HG02943 (cell line): ENCODE measurements around the gene STXBP6.
"Not testable (repeated sequence)": the region's sequence is repeated elsewhere in the genome, so short reads cannot be mapped to it uniquely, and the experiment has no call there.

Experiments
- ATAC-seq: cut with Tn5 transposase; IDR thresholded peaks from one replicate; pipeline ENCODE4 v1.9.1; 2021; ENCODE audit warnings: mild to moderate bottlenecking, low read depth, moderate library complexity; ENCODE audit not compliant: unreplicated experiment

The STXBP6 gene

GRCh38 chr14:24843494-24843893, 206.5 kb downstream of the STXBP6 start:
- ATAC-seq: peak; percentile 95

DNA sequence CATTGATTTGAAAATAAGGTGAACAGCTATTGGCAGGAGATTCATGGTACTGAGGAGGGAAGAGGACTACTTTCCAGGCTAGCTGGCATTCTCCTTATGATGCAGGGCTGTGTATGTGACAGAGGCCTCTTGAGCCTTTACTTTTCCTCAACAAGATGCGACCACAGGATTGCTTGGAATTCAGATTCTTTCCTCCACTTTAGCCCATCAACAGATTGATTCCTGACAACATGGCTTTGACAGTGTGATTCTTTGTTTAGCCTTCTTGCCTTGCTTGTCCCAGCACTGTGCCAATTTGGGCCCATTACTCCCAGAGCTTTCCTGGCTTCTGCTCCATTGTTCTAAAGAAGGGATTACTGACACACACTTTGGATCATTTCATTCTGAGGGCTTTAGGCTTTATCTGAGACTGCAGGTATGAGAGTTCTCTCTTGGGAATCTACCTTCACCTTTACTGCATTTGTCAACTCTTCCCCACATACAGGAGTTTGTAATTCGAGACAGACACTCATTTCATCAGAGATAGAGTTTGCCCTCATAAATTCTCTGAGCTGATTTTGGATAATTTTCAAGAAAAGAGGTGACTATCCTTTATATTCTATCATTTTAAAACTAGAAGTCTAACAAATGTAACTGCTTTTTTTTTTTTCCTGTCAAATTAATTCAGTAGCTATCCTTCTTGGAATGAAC, 209.6 kb downstream of the STXBP6 start:
- no peak for ATAC-seq

DNA sequence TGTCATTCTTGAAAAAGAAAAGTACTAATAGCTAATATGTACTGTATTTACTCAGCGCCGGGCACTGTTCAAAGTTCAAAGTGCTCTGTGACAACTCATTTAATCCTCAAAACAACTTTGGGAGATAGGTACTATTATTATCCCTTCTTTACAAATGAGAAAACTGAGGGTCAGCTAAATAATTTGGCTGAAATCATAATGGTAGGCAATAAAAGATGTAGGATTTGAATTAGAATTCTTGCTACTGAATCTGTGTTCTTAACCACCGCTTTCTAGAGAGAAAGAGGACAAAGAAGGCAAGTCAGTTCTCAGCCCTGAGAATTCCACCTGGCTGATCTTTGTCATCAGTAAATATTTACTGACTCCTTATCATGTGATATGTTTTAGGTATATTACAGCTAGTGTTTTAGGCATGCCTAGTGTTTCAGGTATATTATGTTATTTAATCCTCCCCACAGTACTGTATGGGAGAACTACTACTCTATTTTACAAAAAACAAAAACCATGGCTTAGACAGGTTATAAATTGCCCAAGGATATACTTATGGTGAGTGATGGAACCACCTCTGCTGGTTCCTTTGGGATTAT, 210.2 kb downstream of the STXBP6 start:
- ATAC-seq: no peak

GRCh38 chr14:24838945-24839616, 210.9 kb downstream of the STXBP6 start:
- ATAC-seq: no peak

DNA sequence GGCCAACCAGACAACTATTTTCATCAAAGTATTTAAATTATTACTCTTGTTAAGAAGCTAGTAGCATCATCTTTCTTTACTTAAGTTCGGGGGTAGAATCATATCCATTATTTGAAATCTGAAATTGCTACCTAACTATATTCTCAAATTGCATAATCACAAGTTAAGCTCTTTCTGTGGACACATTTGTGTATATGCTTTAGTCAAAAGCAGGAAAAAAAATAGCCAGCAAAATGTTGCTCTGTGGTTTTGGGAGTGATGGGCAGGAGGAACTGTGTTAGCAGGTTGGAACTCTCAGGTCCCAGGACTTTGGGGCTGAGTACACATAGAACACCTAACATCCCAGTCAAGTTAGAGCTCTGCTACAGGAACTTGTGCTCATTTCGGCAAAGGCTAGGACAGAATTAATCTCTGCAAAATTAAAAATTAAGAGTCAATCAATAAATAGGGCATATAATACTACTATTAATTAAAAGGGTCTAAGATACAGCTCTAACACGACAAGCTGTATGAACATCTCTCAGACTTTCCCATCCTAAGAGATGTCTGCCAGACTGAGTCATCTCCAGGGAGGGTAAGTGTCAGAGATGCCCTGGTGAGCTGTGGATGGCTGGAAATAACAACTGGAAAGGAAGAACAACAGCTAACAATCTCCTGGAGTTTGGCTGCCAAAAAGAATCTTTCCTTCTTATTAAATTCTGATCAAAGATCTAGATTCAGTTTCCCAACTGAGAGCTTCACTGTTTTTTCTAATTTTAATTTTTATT, 212.5 kb downstream of the STXBP6 start:
- ATAC-seq: no peak

DNA sequence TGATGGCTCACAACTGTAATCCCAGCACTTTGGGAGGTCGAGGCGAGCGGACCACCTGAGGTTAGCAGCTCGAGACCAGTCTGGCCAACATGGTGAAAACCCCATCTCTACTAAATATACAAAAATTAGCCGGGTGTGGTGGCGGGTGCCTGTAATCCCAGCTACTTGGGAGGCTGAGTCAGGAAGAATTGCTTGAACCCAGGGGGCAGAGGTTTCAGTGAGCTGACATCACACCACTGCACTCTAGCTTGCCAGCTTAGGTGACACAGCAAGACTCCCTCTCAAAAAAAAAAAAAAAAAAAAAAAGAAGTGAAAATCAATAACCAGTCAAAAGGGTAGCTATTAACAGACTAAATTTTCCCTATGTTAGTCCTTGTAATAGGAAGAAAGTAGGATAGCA, 213.6 kb downstream of the STXBP6 start:
- ATAC-seq: not testable (repeated sequence)

DNA sequence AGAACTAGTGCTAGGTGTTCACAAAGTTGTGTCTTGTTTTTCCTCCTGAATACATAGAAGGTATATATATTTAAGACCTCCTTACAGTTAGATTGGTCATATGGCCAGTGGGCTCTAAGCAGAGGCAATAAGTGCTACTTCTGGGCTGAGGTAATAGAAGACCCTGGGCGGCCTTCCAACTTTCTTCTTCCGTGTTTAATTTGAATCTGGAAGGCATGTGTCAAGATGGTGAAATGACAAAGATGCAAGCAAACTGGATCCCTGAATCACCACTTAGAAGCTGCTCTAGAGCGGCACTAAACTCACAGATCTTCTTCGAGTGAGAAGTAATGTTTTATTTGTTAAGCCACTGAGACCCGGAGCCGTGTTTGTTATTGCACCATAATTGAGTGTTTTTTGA, 215.0 kb downstream of the STXBP6 start:
- no peak for ATAC-seq

DNA sequence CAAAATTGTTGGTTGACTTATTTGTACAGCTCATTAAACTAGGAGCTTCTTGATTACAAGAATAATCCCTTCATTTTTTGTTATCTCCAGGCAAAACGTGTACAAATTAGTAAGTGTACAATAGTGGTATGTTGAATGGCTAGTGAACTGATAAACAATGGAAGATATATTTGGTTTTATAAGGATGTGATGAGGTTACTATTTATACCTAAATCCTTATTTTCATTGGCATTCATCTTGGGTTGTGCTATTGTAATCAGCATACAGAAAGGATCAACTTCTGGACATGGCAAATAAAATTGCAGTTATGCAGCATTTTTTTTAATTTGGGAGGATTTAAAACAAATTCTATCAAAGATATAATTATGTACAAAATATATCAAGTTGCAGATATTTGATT, 216.6 kb downstream of the STXBP6 start:
- ATAC-seq: no peak

DNA sequence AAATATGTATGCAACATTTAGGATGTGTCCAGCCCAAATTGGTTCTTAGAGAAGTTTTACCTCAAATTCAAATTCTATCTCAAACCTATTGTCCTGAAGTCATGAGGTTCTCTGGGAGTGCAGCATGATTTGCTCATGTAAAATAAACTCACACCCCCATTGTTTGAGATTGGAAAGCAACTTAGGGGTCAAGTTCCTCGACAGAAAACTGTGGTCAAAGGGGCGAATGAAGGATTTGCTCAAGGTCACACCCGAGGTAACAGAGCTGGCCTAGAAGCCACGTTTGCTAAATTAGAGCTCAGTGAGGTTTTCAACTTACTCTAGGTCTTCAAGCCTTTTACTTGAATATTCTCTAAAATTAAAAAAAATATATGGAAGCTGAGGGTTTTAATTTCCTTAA, 218.3 kb downstream of the STXBP6 start:
- ATAC-seq: no peak

DNA sequence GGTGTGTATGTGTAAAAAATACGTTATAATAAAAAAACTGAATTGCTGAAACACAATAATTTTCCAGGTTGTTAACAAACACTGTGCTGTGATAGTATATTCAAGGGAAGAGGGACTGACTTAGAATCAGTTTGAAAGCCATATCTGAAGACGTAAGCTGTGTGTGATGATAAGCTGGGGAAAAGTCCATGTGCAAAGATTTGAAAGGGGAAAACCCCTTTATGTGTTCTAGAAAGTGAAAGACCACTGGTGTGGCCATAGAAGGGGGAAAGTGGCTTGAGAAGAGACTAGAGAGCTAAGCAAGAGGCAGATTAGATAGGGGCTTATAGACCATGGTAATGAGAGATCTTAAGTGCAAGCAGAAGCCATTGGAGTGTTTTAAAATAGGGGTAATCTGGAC, 220.1 kb downstream of the STXBP6 start:
- ATAC-seq: no peak

- ATAC-seq: no peak
Observed at GRCh38 chr14:24828486-24828885, 221.5 kb downstream of the STXBP6 start.

DNA sequence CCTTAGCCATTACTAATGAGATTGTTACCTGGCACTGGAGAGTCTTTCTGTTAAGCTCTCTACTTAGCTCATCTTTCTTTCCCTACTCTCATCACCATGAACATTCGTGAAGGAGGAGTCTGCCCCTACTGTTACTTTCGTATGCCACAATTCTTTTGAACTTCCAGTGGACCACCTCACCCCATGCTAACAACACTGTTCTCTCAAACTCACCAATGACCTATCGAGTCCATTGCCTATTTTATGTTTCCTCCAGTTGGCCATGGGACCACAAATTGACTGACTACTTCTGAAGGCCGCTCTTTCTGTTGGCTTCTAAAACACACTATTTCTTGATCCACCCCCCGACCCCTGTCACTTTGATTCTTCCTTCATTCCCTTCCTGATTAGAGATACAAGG, 223.6 kb downstream of the STXBP6 start:
- ATAC-seq: no peak

DNA sequence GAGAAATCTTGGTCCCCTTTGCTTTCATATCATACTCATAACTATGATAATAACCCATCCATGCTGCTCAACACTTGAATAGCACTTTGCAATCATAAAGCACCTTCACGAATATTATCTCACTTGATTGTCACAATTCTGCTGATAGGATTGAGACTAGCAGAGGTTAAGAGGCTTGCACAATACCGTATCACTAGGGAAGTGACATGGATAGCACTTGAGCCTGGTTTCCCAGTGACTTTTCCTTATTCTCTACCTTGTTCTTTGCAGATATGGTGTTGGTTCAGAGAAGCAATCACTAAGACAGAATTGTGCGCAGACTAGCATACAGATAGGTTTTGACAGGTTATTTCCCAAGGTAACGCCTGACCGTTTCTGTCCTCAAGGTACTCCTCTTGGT, 229.3 kb downstream of the STXBP6 start:
- no peak for ATAC-seq

DNA sequence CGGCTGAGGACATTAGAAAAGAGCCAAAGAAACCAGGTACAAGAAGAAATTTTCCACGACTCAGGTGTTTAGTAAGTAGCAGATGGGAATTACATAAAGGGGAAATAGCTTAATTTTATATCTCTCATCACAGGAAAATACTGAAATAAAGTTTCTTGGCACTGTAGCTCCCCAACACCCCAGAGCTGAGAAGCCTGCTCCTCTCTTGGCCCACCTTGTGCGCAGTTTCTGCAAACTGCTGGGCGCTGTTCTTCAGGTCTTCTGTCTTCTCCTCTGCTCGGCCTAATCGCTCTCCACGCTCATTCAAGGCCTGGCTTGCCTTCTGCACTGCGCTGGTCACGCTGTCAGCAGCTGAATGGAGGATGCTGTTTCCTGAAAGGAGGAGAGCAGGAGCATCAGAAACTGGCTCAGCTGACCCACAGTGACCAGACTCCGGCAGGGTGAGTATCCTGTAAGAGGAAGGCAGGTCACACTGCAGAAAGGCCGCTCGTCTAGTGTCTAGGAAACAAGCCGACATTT, 231.1 kb downstream of the STXBP6 start:
- no peak for ATAC-seq

DNA sequence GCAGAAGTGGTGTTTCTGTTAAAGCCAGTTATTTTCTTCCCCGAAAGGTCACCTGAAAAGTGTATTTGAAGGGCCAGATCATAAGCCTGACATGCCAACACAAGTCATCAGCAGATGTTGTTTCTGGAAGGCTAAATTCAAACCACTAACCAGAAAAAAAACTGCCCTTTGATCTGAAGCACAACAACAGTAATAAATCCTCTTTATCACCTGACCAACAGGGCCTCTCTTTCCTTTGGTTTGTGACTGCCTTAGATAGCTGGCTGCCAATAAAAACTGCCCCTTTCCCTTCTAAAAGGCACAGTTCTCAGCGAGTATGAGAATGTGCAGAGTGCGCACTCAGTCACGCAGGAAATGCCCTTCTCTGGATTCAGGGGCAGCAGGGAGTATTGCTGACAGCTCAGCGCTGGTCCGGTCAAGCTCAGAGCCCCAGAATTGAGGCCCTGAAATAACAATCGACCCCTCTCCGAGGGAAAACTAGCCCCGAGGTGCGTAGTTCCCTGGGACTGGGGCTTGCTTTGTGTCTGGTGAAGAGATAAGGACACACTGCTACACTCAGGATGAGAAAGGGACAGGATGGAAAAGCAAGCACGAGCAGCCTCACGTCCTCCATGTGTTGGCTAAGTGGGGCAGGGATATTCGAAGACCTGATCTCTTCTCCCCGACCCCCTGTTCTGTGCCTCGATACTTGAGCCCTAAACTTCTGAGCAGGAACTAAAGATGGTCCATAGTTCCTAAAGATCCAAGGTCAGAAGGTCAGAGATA, 231.7 kb downstream of the STXBP6 start:
- no peak for ATAC-seq

- no peak for ATAC-seq
Observed at GRCh38 chr14:24817212-24818057, 232.5 kb downstream of the STXBP6 start.

DNA sequence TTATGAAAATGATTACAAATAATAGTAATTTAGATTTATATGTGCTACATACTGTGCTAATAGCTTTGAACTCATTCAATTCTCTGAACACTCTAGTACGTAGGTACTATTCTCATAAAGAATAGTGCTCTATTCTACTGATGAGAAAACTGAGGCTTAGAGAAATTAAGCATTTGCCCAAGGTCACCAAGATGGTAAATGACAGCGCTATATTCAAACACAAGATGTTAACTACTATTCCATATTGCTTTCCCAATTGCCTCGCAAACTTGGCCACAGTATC, 233.1 kb downstream of the STXBP6 start:
- no peak for ATAC-seq

- ATAC-seq: no peak
Observed at GRCh38 chr14:24816011-24816928, 233.7 kb downstream of the STXBP6 start.

- no peak for ATAC-seq
Observed at GRCh38 chr14:24815543-24815942, 234.4 kb downstream of the STXBP6 start.
